KOPT-K1 (cell line): ENCODE measurements around the gene PRKCI.
A peak's percentile ranks its signal among the peaks of the same experiment; 100 is the strongest.
"Not testable (repeated sequence)": the region's sequence is repeated elsewhere in the genome, so short reads cannot be mapped to it uniquely, and the experiment has no call there.

ENCODE experiments used
- H3K27ac ChIP-seq: fragments of 200-600 bp; sonication (generic); 2 replicates; pipeline ENCODE4 v1.5.1; 2016; ENCODE audit warnings: antibody characterized with exemption, mild to moderate bottlenecking, low read depth, low read length; ENCODE audit not compliant: poor library complexity, severe bottlenecking
- H3K36me3 ChIP-seq: fragments of 200-600 bp; sonication (generic); 2 replicates; pipeline ENCODE4 v1.5.1; 2017; ENCODE audit warnings: antibody characterized with exemption, mild to moderate bottlenecking, low read length, moderate library complexity; ENCODE audit not compliant: insufficient read depth
- H3K9me3 ChIP-seq: fragments of 200-600 bp; sonication (generic); 2 replicates; pipeline ENCODE4 v1.5.1; 2017; ENCODE audit warnings: antibody characterized with exemption, low read length, mild to moderate bottlenecking; ENCODE audit not compliant: insufficient read depth, poor library complexity, severe bottlenecking

PRKCI gene

GRCh38 chr3:170221924-170222646, at the start of gene PRKCI:
Gene PRKCI (plus strand): TSS chr3:170222424. CDS start chr3:170222670, 246 bp downstream.
- H3K9me3 ChIP-seq = no peaks in the 10 kb centered on the region
- H3K36me3 ChIP-seq = no peaks in the 10 kb centered on the region
- peak within 1 kb of the TSS; percentile 94 for H3K27ac ChIP-seq

- Histone ChIP-seq H3K36me3 (peaks cover 49% of the 10 kb centered on the region), H3K27ac (no peak overlapping the region), H3K9me3 (no peaks in the 10 kb centered on the region)
These were observed 43.6 kb upstream of the PRKCI start for GRCh38 chr3:170178651-170179050.

GRCh38 chr3:170179432-170179831, 42.8 kb upstream of the PRKCI start:
- H3K36me3 ChIP-seq = peaks cover 42% of the 10 kb centered on the region
- H3K9me3 ChIP-seq = no peaks in the 10 kb centered on the region
- peak overlapping the region; percentile 92 for H3K27ac ChIP-seq

- Histone ChIP-seq H3K9me3 (no peaks in the 10 kb centered on the region), H3K27ac (peak overlapping the region; percentile 92), H3K36me3 (peaks cover 33% of the 10 kb centered on the region)
These were observed 41.9 kb upstream of the PRKCI start for GRCh38 chr3:170180079-170180907.

- Histone ChIP-seq H3K9me3 (no peaks in the 10 kb centered on the region), H3K36me3 (peaks cover 24% of the 10 kb centered on the region), H3K27ac (peak within 1 kb of the TSS; percentile 92)
These were observed 41.0 kb upstream of the PRKCI start, which contains the start of gene PHC3 for GRCh38 chr3:170180908-170181885. Gene PHC3 (minus strand): TSS chr3:170181733. CDS start chr3:170181715, 18 bp downstream.

GRCh38 chr3:170189398-170190256, 32.6 kb upstream of the PRKCI start:
- H3K9me3 ChIP-seq = no peaks in the 10 kb centered on the region
- H3K36me3 ChIP-seq = no peaks in the 10 kb centered on the region
- no peak overlapping the region for H3K27ac ChIP-seq

- H3K27ac ChIP-seq, H3K36me3 ChIP-seq, H3K9me3 ChIP-seq: not testable (repeated sequence)
These were observed 26.5 kb upstream of the PRKCI start for GRCh38 chr3:170195759-170196158.

- H3K36me3 ChIP-seq = no peaks in the 10 kb centered on the region
- H3K27ac ChIP-seq = no peak overlapping the region
- no peaks in the 10 kb centered on the region for H3K9me3 ChIP-seq
These were observed 25.4 kb upstream of the PRKCI start for GRCh38 chr3:170196833-170197232.

- no peaks in the 10 kb centered on the region for H3K36me3 ChIP-seq
- no peaks in the 10 kb centered on the region for H3K9me3 ChIP-seq
- no peak overlapping the region for H3K27ac ChIP-seq
These were observed 21.2 kb upstream of the PRKCI start for GRCh38 chr3:170200987-170201386.

- Histone ChIP-seq H3K36me3 (no peaks in the 10 kb centered on the region), H3K27ac (no peak overlapping the region), H3K9me3 (no peaks in the 10 kb centered on the region)
These were observed 20.7 kb upstream of the PRKCI start for GRCh38 chr3:170201527-170201926.

- H3K27ac ChIP-seq = no peak overlapping the region
These were observed 18.8 kb upstream of the PRKCI start for GRCh38 chr3:170203457-170203856.

GRCh38 chr3:170204023-170204472, 18.2 kb upstream of the PRKCI start:
- Histone ChIP-seq H3K36me3 (no peaks in the 10 kb centered on the region), H3K27ac (no peak overlapping the region), H3K9me3 (no peaks in the 10 kb centered on the region)

More at GRCh38 chr3:170203457-170203856, 18.8 kb upstream of the PRKCI start:
- no peaks in the 10 kb centered on the region for H3K9me3 ChIP-seq
- no peaks in the 10 kb centered on the region for H3K36me3 ChIP-seq

GRCh38 chr3:170204509-170204908, 17.7 kb upstream of the PRKCI start:
- Histone ChIP-seq H3K9me3 (no peaks in the 10 kb centered on the region), H3K27ac (no peak overlapping the region), H3K36me3 (no peaks in the 10 kb centered on the region)

GRCh38 chr3:170205302-170205701, 16.9 kb upstream of the PRKCI start:
- no peak overlapping the region for H3K27ac ChIP-seq
- no peaks in the 10 kb centered on the region for H3K9me3 ChIP-seq
- no peaks in the 10 kb centered on the region for H3K36me3 ChIP-seq
